Pancreas (tissue), 10 donors: ENCODE results near the gene NR6A1. TPM values are rescaled to one million over a fixed set of nuclear protein-coding genes. Genes with fewer than 3 reads are reported as not detected.

Experiments used
- ATAC-seq, 4 donors: fragments of 200-7000 bp; cut with Tn5 transposase; one replicate each; pipeline versions ENCODE4 v1.8.0 to v1.9.1; 2020; ENCODE audit warnings: mild to moderate bottlenecking in 4 of 4, moderate library complexity in 4 of 4
- DNase-seq, 6 donors: peaks; one replicate each; pipeline ENCODE4 v3.0.0-alpha.2; 2020
- FAIRE-seq: peaks from 2 replicates; lab custom pipeline; 2012; peaks lifted over from hg19 to GRCh38; lab: Jason Lieb, UNC
- H3K27ac ChIP-seq, 4 donors: fragments of 200-600 bp; sonication (generic); 1 replicate in 3 of 4; 2 replicates in 1 of 4; pipeline versions ENCODE4 v1.5.0 to v1.8.0; 2020
- H3K27me3 ChIP-seq, 4 donors: fragments of 200-600 bp; one replicate each; pipeline ENCODE4 v1.8.0; 2021
- H3K36me3 ChIP-seq, 3 donors: fragments of 200-600 bp; sonication (generic) in 1 of 3; one replicate each; pipeline versions ENCODE4 v1.5.0 to v1.8.0; 2020 to 2021
- H3K4me1 ChIP-seq, 3 donors: fragments of 200-600 bp; one replicate each; pipeline ENCODE4 v1.8.0; 2021
- H3K4me3 ChIP-seq, 4 donors: fragments of 200-600 bp; sonication (generic) in 2 of 4; one replicate each; pipeline versions ENCODE4 v1.5.0 to v1.8.0; 2020 to 2021
- H3K9me3 ChIP-seq, 4 donors: fragments of 200-600 bp; one replicate each; pipeline ENCODE4 v1.8.0; 2021
- CTCF ChIP-seq, 4 donors: fragments of 200-600 bp; sonication (generic) in 3 of 4; IDR thresholded peaks; one replicate each; pipeline versions ENCODE4 v1.5.0 to v1.8.0; 2021; ENCODE audit warnings: antibody characterized with exemption in 4 of 4
- WGBS, 2 donors: extraction: QIAGEN DNeasy Blood & Tissue Kit; methylation state at CpG; one replicate each; pipeline ENCODE4 v1.1.7; 2013; 5-methylcytosine and 5-hydroxymethylcytosine counted together
- intact Hi-C, 3 donors: fragments of 100-400 bp; cut with DNase I; formaldehyde crosslinking; loops; one replicate each; pipeline versions ENCODE4 v1.11.1 to v1.14.2; 2022
- polyA plus RNA-seq, 2 donors: library from polyadenylated mRNA; stranded (reverse); fragments of 200-250 nt; gene quantifications; one replicate each; pipeline ENCODE4 v1.2.3, GENCODE V29; 2013
- total RNA-seq, 6 donors: library from RNA; stranded (reverse); fragmentation: NEBNext Ultra II Directional in 4 of 6; extraction: Animal tissue kit (Norgen Biotek cat#: 25700) in 4 of 6; gene quantifications; one replicate each; pipeline versions ENCODE4 v1.2.1 to v1.2.4, GENCODE V29; 2021 to 2023
- donor health status: healthy with polysubstance abuse.
- donor health status: DM: no; HTN: no; CAD: no; lungs with moderate emphysema.
- donor health status: DM: no; HTN: no; CAD: no.
- donor health status: control.
- donor health status: control.
- donor health status: Bipolar disorder and iron deficiency.
- donor health status: DM: yes; HTN: yes; CAD: no.
- donor health status: DM: no; HTN: no; CAD: no.
- donor health status: DM: no; HTN: no; CAD: no.
- donor health status: DM: yes; HTN: yes; CAD: no.

Gene NR6A1
- total and polyA plus RNA-seq, 8 donors = 2.1 to 3.9 (median 2.6) TPM

GRCh38 chr9:124518116-124518515, 253.0 kb downstream of the NR6A1 start:
- Histone ChIP-seq H3K36me3 (no peaks in the 10 kb centered on the region), H3K4me1 (no peaks in the 10 kb centered on the region), H3K27ac (no peak overlapping the region), H3K4me3 (no peak overlapping the region), H3K27me3 (no peaks in the 10 kb centered on the region), H3K9me3 (no peaks in the 10 kb centered on the region)
- intact Hi-C loops = no loop called here
- DNase-seq = no peak
- no peak for TF ChIP-seq CTCF (IDR thresholded peaks at IDR 0.05)
- 97 to 98% methylated on average over 7 of the region's 7 CpGs for WGBS, 2 donors
- no peak for FAIRE-seq
- ATAC-seq = no peak

GRCh38 chr9:124517600-124517999, 253.5 kb downstream of the NR6A1 start:
- WGBS, 2 donors = 89 to 90% methylated on average over 5 of the region's 5 CpGs
- intact Hi-C loops = no loop called here

GRCh38 chr9:124514874-124515273, 256.2 kb downstream of the NR6A1 start:
- DNase-seq (no peak), FAIRE-seq (no peak), ATAC-seq (no peak)
- Histone ChIP-seq H3K27me3 (no peaks in the 10 kb centered on the region), H3K4me1 (no peaks in the 10 kb centered on the region), H3K4me3 (no peak overlapping the region), H3K27ac (no peak overlapping the region), H3K36me3 (no peaks in the 10 kb centered on the region), H3K9me3 (no peaks in the 10 kb centered on the region)
- intact Hi-C loops = no loop called here
- 54 to 67% methylated on average over 5 of the region's 5 CpGs for WGBS, 2 donors
- no peak for TF ChIP-seq CTCF (IDR thresholded peaks at IDR 0.05)

More at GRCh38 chr9:124517600-124517999, 253.5 kb downstream of the NR6A1 start:
- H3K9me3 ChIP-seq = no peaks in the 10 kb centered on the region
- H3K4me1 ChIP-seq = no peaks in the 10 kb centered on the region
- no peak overlapping the region for H3K4me3 ChIP-seq
- H3K27me3 ChIP-seq = no peaks in the 10 kb centered on the region
- FAIRE-seq (no peak), ATAC-seq (no peak), DNase-seq (no peak)
- no peak for TF ChIP-seq CTCF (IDR thresholded peaks at IDR 0.05)
- H3K27ac ChIP-seq = no peak overlapping the region
- no peaks in the 10 kb centered on the region for H3K36me3 ChIP-seq

GRCh38 chr9:124514125-124514524, 257.0 kb downstream of the NR6A1 start:
- intact Hi-C loops = no loop called here
- Histone ChIP-seq H3K4me3 (no peak overlapping the region), H3K9me3 (no peaks in the 10 kb centered on the region), H3K27ac (no peak overlapping the region), H3K27me3 (no peaks in the 10 kb centered on the region), H3K4me1 (no peaks in the 10 kb centered on the region), H3K36me3 (no peaks in the 10 kb centered on the region)
- ATAC-seq (no peak), DNase-seq (no peak), FAIRE-seq (no peak)
- TF ChIP-seq CTCF (IDR thresholded peaks at IDR 0.05) = no peak
- WGBS, 2 donors = 69 to 74% methylated on average over 4 of the region's 4 CpGs

- 36 to 44% methylated on average over 5 of the region's 5 CpGs for WGBS, 2 donors
- DNase-seq = no peak
- H3K4me1 ChIP-seq = no peaks in the 10 kb centered on the region
- no peaks in the 10 kb centered on the region for H3K36me3 ChIP-seq
- TF ChIP-seq CTCF (IDR thresholded peaks at IDR 0.05) = no peak
- FAIRE-seq = no peak
- no peaks in the 10 kb centered on the region for H3K27me3 ChIP-seq
- H3K4me3 ChIP-seq = no peak overlapping the region
- no peaks in the 10 kb centered on the region for H3K9me3 ChIP-seq
- intact Hi-C loops = no loop called here
- H3K27ac ChIP-seq = no peak overlapping the region
- peak in 1 of 4 donors; percentile 29 for ATAC-seq
These were observed 257.6 kb downstream of the NR6A1 start for GRCh38 chr9:124513376-124513994.
